ENCODE results near the gene RHOU.

- TF ChIP-seq CTCF (conservative IDR thresholded peaks at IDR 0.05 in 1 of 2, IDR thresholded peaks at IDR 0.05 in 1 of 2; ENCODE audit: extremely low read depth in 1 of 2, insufficient read depth in 1 of 2, low read depth in 1 of 2, low read length in 2 of 2), result no peak
- TF ChIP-seq EZH2 (IDR thresholded peaks at IDR 0.05; ENCODE audit: borderline replicate concordance, low read length), result no peak
Measured at GRCh38 chr1:228767636-228768354, 32.5 kb downstream of the RHOU start.

Measured in mammary epithelial cell (primary cell).